DOHH2 (cell line): Measurements from ENCODE around the gene CHRNA5.

ENCODE experiments used
- CTCF ChIP-seq: fragments of 200-600 bp; sonication (generic); IDR thresholded peaks from one replicate; pipeline ENCODE4 v1.5.1; 2014; ENCODE audit warnings: antibody characterized with exemption, mild to moderate bottlenecking, low read depth, low read length; ENCODE audit not compliant: poor library complexity, severe bottlenecking
- EZH2phosphoT487 ChIP-seq: fragments of 200-600 bp; sonication (generic); IDR thresholded peaks from 2 replicates; pipeline ENCODE4 v1.6.1; 2017; ENCODE audit warnings: borderline replicate concordance, mild to moderate bottlenecking, antibody characterized with exemption, low read length, moderate library complexity, mixed read lengths

- TF ChIP-seq CTCF (no peak), EZH2phosphoT487 (no peak)
Measured at GRCh38 chr15:78524230-78524629, 41.1 kb upstream of the CHRNA5 start.
